GM19397 (cell line): ENCODE measurements around the gene MICU2.
A peak's percentile ranks its signal among the peaks of the same experiment; 100 is the strongest.
"Not testable (repeated sequence)": the region's sequence is repeated elsewhere in the genome, so short reads cannot be mapped to it uniquely, and the experiment has no call there.

Experiments
- ATAC-seq: cut with Tn5 transposase; IDR thresholded peaks from one replicate; pipeline ENCODE4 v1.9.1; 2021; ENCODE audit warnings: mild to moderate bottlenecking, moderate library complexity; ENCODE audit not compliant: unreplicated experiment

Gene MICU2

DNA sequence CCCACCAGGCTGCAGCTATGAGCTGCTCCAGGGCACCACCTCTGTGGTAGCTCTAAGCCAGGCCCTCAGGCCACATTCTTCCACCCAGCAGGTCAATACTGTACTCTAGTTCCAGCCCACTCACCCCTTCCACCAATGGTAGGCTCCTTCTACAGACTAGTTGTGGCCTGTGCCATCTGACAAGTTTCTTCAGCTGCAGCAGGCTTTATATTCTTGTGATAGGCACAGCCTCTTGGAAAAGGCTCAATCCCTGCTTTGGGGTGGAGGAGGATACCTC, 8.5 kb downstream of the MICU2 start:
- peak; percentile 68 for ATAC-seq

- peak; percentile 69 for ATAC-seq
Measured at GRCh38 chr13:21594715-21595545, 9.0 kb downstream of the MICU2 start.

- not testable (repeated sequence) for ATAC-seq
Measured at GRCh38 chr13:21590665-21591456, 13.1 kb downstream of the MICU2 start.

DNA sequence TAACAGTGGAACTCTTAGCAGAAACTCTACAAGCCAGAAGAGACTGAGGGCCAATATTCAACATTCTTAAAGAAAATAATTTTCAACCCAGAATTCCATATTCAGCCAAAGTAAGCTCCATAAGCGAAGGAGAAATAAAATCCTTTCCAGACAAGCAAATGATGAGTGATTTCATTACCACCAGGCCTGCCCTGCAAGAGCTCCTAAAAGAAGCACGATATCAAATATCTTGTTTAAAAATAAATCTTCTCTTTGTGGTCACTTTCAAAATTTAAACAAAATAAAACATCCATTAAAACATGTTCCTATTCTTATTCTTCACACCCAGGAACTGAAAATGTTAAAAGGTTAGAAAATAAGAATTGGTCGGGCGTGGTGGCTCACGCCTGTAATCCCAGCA, 13.7 kb downstream of the MICU2 start:
- ATAC-seq, result no peak

- ATAC-seq, result not testable (repeated sequence)
Measured at GRCh38 chr13:21589510-21589909, 14.5 kb downstream of the MICU2 start.

- ATAC-seq, result not testable (repeated sequence)
Measured at GRCh38 chr13:21588411-21588810, 15.6 kb downstream of the MICU2 start.

DNA sequence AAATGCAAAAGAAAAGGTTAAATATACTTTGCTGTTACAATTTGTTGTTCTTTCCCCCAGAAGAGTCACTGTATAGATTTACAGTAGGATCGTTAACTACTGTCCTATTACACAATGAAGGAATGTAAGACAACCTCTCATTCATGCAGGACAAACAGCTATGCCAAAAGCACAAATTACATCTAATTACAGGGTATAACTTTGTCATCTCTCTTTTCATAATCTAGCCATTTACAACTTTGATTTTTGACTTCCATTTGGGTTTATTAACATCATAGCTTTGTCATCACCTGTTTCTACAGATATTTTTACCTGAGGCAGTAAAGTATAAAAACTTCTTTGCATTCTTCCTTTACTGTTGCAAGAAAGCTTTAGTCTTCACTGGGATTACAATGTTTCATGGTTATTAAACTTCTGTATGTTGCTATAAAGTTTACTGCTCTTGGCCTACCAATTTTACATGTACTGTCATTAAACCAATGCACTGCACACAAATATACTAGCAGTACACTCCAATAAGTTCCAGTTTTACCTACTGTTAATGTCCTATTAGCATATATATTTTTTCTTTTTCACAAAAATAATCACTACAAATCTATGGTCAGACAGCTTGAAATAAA, 18.9 kb downstream of the MICU2 start:
- ATAC-seq, result no peak

GRCh38 chr13:21583478-21583877, 20.5 kb downstream of the MICU2 start:
- no peak for ATAC-seq

GRCh38 chr13:21580736-21581135, 23.2 kb downstream of the MICU2 start:
- ATAC-seq, result no peak

DNA sequence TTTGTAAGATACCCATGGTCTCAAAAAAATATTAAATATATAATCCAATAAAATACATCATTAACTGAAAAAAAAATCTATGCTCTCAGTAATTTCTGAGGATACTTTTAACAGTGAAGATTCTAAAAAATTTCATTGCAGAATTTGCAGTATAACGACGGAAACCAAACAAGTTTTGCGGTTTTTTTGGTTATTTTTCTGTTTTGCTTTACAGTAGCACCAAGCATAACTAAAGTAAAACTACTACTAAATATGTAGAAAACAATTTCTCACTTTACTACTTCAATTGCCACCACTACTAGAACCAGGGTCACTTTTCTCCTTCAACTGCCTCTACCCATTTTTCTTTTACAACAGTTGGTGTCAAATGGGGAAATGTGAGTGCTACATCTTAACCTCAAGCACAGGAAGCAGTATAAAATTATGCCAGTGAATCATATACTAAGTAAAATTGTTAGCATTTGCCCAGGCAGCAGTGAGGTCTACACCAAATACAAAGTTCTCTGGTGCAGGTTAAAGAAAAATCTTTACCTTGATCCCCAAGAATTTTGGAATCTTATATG, 24.1 kb downstream of the MICU2 start:
- no peak for ATAC-seq

GRCh38 chr13:21578748-21579147, 25.2 kb downstream of the MICU2 start:
- no peak for ATAC-seq

DNA sequence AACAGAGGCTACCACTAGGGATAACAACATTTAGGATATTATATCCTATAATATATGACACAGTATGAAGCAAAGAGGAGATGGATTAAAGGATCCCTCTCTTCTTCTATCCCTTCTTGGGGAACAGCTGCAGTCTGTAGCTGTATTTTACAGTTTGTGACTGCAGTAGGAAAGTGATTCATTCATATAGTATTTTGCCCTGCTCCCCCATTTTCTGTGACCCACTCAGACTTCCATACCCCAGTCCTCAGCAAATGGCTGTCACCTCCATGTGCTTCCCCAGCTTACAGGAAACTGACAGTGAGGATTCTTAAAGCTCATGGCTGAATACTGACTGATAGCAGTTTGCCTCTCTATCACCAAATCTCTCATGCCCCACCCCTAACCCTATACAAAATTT, 27.5 kb downstream of the MICU2 start:
- ATAC-seq, result no peak

DNA sequence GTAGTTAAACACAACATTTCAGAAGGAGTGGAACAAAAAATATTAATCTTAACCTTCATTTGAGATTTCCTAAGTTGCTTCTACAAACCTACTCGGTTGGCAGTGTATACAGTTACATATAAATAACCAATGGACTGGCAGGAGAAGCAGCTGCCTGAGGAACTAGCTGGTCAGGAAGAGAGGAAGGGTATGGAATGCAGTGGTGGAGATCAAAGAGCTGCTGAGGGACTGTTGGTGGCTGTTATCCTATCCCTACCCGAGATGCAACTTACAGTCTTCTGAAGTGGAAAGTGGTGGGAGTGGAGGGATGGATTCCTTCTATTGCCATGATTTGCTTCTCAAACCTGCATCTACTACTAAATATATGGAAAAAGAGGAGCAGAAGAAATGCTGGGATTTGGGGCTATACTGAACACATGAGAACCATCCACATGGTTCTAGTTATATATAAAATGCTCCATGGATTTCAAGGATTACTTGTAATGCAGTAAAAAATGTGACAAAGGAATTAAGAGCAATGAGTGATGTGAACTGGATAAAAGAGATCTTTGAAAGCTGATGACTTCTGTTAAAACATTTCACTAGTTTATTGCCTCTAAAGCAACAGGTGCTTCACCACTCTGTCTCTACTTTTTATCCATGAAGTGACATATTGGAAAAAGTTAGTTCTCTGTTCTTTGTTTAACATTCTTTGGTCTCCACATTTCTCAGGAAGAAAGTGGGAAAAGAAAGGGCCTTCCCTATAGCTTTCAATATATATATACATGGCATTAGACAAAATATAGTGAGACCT, 29.9 kb downstream of the MICU2 start:
- ATAC-seq, result no peak

GRCh38 chr13:21569686-21570085, 34.3 kb downstream of the MICU2 start:
- no peak for ATAC-seq

GRCh38 chr13:21568854-21569253, 35.1 kb downstream of the MICU2 start:
- no peak for ATAC-seq

- no peak for ATAC-seq
Measured at GRCh38 chr13:21567714-21568113, 36.3 kb downstream of the MICU2 start.

DNA sequence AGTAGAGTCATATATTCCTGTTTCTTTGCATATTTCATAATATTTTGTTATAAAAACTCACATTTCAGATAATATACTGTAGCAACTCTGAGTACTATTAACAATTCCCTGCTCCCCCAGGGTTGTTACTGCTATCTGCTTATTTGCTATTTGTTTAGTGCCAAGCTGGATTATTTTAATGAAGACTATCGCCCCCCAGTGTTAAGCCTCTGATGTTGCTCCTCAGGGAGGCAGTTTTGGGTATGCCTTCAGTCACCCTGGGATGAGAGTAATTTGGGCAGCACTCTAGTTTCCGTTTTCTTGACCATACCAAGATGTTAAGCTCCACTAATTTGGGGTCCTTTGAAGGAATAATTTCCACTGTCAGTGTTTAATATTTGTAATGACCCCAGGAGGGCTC, 46.0 kb downstream of the MICU2 start:
- no peak for ATAC-seq

- ATAC-seq, result no peak
Measured at GRCh38 chr13:21556051-21556450, 47.9 kb downstream of the MICU2 start.

- ATAC-seq, result not testable (repeated sequence)
Measured at GRCh38 chr13:21553261-21553660, 50.7 kb downstream of the MICU2 start.

DNA sequence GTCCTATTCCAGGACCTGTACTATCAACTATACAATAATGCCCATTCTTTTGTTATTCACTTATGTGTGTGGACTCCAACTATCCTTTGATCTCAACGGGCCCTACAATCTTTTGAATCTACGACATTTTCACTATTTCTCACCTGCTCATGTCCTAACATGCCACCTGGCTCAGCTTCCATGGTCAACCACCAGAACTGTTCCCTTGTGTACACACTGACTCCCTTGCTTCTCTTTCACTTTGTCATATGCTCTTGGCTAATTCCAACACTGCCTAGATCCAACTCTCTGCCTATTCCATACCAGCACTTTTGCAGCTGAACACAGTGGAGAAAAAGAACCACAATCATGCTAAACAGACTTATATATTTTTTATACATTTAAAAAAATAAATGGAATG, 53.1 kb downstream of the MICU2 start:
- no peak for ATAC-seq

- ATAC-seq, result no peak
Measured at GRCh38 chr13:21549633-21550032, 54.3 kb downstream of the MICU2 start.
